Fibroblast of pulmonary artery (primary cell): Measurements from ENCODE around the gene ZNF778.

Experiments used
- DNase-seq: peaks from one replicate; pipeline ENCODE4 v3.0.0-alpha.2; 2010; ENCODE audit warnings: low read depth
- H3K4me3 ChIP-seq: replicated peaks from 2 replicates; pipeline ENCODE4 v1.5.1; 2011; ENCODE audit warnings: low read depth, mild to moderate bottlenecking, control low read depth, low read length, moderate library complexity
- CTCF ChIP-seq: IDR thresholded peaks from 2 replicates; pipeline ENCODE4 v1.5.1; 2011; ENCODE audit warnings: mild to moderate bottlenecking, control low read depth, low read length, inconsistent platforms; ENCODE audit errors: missing control alignments

ZNF778 gene

GRCh38 chr16:89216315-89217137 is 977 bp upstream of the ZNF778 start:
- DNase-seq = peak; percentile 79
- peak overlapping the region; percentile 95 for H3K4me3 ChIP-seq
- TF ChIP-seq CTCF = peak; percentile 64

GRCh38 chr16:89217138-89217387 is 440 bp upstream of the ZNF778 start:
- no peak for TF ChIP-seq CTCF
- peak overlapping the region; percentile 95 for H3K4me3 ChIP-seq
- DNase-seq = no peak

- DNase-seq = no peak
- TF ChIP-seq CTCF = no peak
- H3K4me3 ChIP-seq = no peak overlapping the region
Observed at GRCh38 chr16:89219365-89219764, 1.9 kb downstream of the ZNF778 start.

GRCh38 chr16:89221604-89222003 is 4.1 kb downstream of the ZNF778 start:
- no peak for TF ChIP-seq CTCF

GRCh38 chr16:89222931-89223330 is 5.4 kb downstream of the ZNF778 start:
- no peak for TF ChIP-seq CTCF
- no peak overlapping the region for H3K4me3 ChIP-seq
- no peak for DNase-seq

More at GRCh38 chr16:89221604-89222003, 4.1 kb downstream of the ZNF778 start:
- DNase-seq = no peak
- no peak overlapping the region for H3K4me3 ChIP-seq

- TF ChIP-seq CTCF = no peak
- DNase-seq = no peak
- no peak overlapping the region for H3K4me3 ChIP-seq
Observed at GRCh38 chr16:89224665-89225064, 7.2 kb downstream of the ZNF778 start.

GRCh38 chr16:89230255-89230654 is 12.8 kb downstream of the ZNF778 start:
- no peak overlapping the region for H3K4me3 ChIP-seq
- DNase-seq = no peak
- no peak for TF ChIP-seq CTCF
